AG04449 (cell line): ENCODE data around the gene TMEM181.

Source experiments
- CTCF ChIA-PET: fragments of 350-600 bp; formaldehyde crosslinking; extraction: SDS; loops from one replicate; lab custom pipeline; 2021; ENCODE audit warnings: antibody characterized with exemption; lab: Yijun Ruan, JAX
- POLR2A ChIA-PET: fragments of 400-600, 350-600 bp; formaldehyde crosslinking; extraction: SDS; loops from one replicate; lab custom pipeline; 2020; ENCODE audit warnings: antibody characterized with exemption, inconsistent platforms; lab: Yijun Ruan, JAX
- DNase-seq: peaks from one replicate; pipeline ENCODE4 v3.0.0-alpha.2; 2010; ENCODE audit warnings: low read depth, low spot score
- H3K4me3 ChIP-seq: 2 replicates; pipeline ENCODE4 v1.5.1; 2011; ENCODE audit warnings: low read depth, mild to moderate bottlenecking, control low read depth, low read length
- TF ChIP-seq, protein P1 (sequence below): IDR thresholded peaks from one replicate; pipeline ENCODE4 v1.5.1; 2011; ENCODE audit warnings: mild to moderate bottlenecking, moderate library complexity, low read length, control low read depth, inconsistent platforms; ENCODE audit not compliant: insufficient read depth; ENCODE audit errors: missing control alignments

The TMEM181 gene

DNA sequence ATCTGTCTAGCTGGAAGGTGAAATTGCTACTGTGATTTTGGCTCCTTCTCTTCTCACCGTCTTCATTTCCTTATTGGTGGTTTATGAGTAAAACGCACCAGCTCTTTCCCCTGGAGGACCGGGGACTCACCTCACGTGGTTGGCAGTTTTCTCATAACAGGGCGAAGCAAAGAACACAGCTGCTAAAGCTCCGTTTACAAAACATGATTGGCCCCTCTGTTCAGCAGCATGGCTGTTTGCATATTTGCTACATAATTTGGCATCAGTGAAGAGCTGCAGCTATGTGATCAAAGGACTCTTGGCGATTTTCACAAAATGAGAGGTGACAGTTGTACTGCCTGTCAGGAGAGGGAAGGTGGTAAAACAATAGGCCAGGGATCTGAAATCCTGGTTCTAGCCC is 20.5 kb upstream of the TMEM181 start:
- POLR2A ChIA-PET, result no interaction called here
- DNase-seq, result no peak
- TF ChIP-seq, protein P1, sequence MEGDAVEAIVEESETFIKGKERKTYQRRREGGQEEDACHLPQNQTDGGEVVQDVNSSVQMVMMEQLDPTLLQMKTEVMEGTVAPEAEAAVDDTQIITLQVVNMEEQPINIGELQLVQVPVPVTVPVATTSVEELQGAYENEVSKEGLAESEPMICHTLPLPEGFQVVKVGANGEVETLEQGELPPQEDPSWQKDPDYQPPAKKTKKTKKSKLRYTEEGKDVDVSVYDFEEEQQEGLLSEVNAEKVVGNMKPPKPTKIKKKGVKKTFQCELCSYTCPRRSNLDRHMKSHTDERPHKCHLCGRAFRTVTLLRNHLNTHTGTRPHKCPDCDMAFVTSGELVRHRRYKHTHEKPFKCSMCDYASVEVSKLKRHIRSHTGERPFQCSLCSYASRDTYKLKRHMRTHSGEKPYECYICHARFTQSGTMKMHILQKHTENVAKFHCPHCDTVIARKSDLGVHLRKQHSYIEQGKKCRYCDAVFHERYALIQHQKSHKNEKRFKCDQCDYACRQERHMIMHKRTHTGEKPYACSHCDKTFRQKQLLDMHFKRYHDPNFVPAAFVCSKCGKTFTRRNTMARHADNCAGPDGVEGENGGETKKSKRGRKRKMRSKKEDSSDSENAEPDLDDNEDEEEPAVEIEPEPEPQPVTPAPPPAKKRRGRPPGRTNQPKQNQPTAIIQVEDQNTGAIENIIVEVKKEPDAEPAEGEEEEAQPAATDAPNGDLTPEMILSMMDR, result no peak
- CTCF ChIA-PET, result interaction anchor here (1.0 to 1.5 kb wide), 3 partner anchors 12 to 21 kb away, joined by 3 read pairs; partner anchors contain the start of gene TMEM181
- no peak overlapping the region for H3K4me3 ChIP-seq

DNA sequence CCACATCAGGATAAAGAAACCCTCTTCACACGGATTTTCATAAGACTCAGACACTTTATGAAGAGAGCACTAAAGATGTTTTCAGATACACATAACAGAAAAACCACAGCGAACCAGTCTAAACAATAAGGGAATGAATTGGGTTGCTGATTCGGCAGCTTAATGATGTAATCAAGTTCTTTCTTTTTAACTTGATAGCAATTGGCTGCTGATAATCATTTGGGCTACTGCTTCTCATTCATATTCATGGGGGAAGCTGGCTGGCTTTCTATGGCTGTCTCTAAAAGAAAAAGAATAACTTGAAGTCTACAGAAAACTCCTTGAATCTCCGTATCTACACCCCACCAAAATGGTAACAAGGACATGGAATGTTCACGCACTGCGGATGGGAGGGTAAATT is 20.0 kb upstream of the TMEM181 start:
- no peak overlapping the region for H3K4me3 ChIP-seq
- DNase-seq, result no peak
- CTCF ChIA-PET, result interaction anchor here (1.0 to 1.5 kb wide), 3 partner anchors 12 to 21 kb away, joined by 3 read pairs; partner anchors contain the start of gene TMEM181
- TF ChIP-seq, protein P1, result no peak
- POLR2A ChIA-PET, result no interaction called here

DNA sequence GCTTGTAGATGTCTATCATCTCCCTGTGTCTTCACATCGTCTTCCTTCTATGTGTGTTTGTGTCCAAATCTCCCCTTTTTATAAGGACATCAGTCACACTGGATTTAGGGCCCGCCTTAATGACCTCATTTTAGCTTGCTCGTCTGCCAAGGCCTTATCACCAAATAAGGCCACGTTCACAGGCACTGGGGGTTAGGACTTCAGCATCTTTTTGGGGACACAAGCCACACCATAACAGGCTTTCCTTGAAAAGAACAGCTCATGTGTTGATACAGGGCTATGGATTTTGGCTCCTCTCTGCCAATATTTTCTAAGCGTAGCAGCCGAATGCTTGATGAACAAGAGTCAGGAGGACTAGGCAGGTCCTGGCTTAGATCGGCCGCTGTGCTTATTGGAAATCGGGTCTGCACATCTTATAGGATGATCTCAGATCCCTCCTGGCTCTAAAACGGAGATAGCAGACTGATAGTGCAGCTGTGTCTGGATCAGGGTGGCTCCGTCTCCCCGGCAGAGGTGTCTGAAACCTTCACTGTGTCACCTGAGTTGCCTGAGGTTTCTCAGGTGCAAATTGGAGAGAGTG is 16.2 kb upstream of the TMEM181 start:
- ChIA-PET CTCF (interaction anchor here (1.4 kb wide), 1 partner anchor 25 kb away, joined by 5 read pairs; no protein-coding TSS in a partner anchor), POLR2A (no interaction called here)
- H3K4me3 ChIP-seq, result no peak overlapping the region
- DNase-seq, result no peak
- TF ChIP-seq, protein P1, result no peak

DNA sequence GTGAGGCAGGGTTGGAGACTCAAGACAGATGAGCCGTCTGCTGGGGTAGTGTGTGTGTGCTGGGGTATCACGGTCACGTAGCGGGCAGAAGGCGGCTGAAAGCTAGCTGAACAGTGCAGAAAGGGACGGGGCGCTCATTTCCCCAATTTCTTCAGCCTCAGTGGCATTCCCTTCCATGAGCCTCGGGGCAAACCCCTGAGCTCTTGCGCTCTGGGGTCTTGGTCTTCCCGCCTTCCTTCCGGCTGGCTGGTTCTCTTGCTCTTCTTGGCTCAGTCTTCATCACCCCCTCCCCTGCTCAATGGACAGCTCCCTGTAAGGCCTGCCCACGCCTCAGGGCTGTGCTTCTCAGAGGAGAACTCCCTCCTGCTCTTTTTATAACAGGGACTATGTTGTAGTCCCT is 15.5 kb upstream of the TMEM181 start:
- no peak for DNase-seq
- ChIA-PET CTCF (interaction anchor here (1.4 kb wide), 1 partner anchor 26 kb away, joined by 5 read pairs; no protein-coding TSS in a partner anchor), POLR2A (no interaction called here)
- no peak overlapping the region for H3K4me3 ChIP-seq
- TF ChIP-seq, protein P1, result no peak

DNA sequence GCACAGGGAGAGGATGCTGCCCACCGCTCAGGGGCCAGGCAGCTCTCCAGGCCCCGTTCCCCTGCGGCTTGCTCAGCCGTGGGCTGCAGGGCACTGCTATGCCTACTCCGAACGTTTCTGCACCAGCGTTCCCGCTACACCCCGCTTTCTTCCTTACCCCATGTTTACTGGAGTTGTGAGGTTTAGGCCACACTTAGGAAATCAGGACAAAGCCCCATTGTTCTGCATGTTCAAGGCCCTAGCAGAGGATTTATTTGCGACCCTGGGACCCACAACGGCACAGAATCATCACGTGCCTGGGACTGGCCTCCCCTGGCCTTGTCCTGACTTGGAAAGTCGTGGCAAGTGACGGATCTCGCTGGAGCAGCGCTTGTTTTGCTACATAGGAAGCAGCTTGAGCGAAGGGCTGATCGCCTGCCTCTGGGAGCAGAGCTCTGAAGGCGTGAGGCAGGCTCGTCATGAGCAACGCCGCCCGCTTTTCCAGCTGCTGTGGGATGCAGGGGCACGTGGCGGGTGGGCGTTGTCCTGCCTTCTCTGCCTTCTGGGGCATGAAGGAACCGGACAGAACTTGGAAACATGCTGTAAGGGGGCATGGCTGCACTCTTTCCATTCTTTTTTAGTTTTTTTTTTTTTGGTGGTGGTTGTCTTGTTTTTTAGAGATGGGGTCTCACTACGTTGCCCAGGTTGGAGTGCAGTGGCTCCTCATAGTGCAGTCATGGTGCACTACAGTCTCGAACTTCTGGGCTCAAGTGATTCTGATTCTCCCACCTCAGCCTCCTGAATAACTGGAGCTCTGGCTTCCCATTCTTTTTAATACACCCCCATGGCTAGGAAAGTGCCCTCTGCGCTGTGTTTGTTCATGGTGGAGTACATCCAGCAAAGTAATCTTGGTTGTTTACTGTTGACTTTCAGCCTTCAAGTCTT is 14.6 kb upstream of the TMEM181 start:
- no peak for DNase-seq
- ChIA-PET POLR2A (no interaction called here), CTCF (no interaction called here)
- TF ChIP-seq, protein P1, result no peak
- H3K4me3 ChIP-seq, result no peak overlapping the region
